ENCODE results near the gene POR. TPM values are rescaled to one million over a fixed set of nuclear protein-coding genes. Genes with fewer than 3 reads are reported as not detected.

The POR gene
- total and polyA plus RNA-seq, 2 of the 13 experiments (the other 11 are each of a cell fraction or from before 2014, with no cell fraction given), result 145 to 266 TPM

- TF ChIP-seq FOSL1 (CRISPR knock-in tag; IDR thresholded peaks at IDR 0.05; ENCODE audit: borderline replicate concordance) (no peak), CHCHD3 (CRISPR knock-in tag; IDR thresholded peaks at IDR 0.05) (peak; percentile 63; the same call in 1 of the 2 replicates), SP1 (IDR thresholded peaks at IDR 0.05) (no peak), SP1 (CRISPR knock-in tag; IDR thresholded peaks at IDR 0.05) (no peak), ZNF574 (CRISPR knock-in tag; IDR thresholded peaks at IDR 0.05) (peak; percentile 53; the same call in 1 of the 2 replicates), CHD2 (IDR thresholded peaks at IDR 0.05; ENCODE audit: low read depth, low read length) (no peak), PHF8 (CRISPR knock-in tag; IDR thresholded peaks at IDR 0.05) (peak; percentile 18; the same call in 1 of the 2 replicates), ZNF782 (CRISPR knock-in tag; IDR thresholded peaks at IDR 0.05; ENCODE audit: borderline replicate concordance) (no peak), GFI1 (CRISPR knock-in tag; IDR thresholded peaks at IDR 0.05; ENCODE audit: borderline replicate concordance) (peak; percentile 95), TFAP4 (IDR thresholded peaks at IDR 0.05; ENCODE audit: borderline replicate concordance, low read depth) (peak; percentile 72; the same call in 1 of the 2 replicates), ZNF780A (CRISPR knock-in tag; IDR thresholded peaks at IDR 0.05) (no peak), NR2C2 (CRISPR knock-in tag; IDR thresholded peaks at IDR 0.05; ENCODE audit: borderline replicate concordance) (peak; percentile 15; the same call in 1 of the 2 replicates), ZFP36L1 (CRISPR knock-in tag; IDR thresholded peaks at IDR 0.05) (no peak), ETV5 (CRISPR knock-in tag; IDR thresholded peaks at IDR 0.05; ENCODE audit: borderline replicate concordance) (peak; percentile 69), ZNF292 (CRISPR knock-in tag; IDR thresholded peaks at IDR 0.05; ENCODE audit: borderline replicate concordance, low read depth) (no peak), STAG1 (CRISPR knock-in tag; IDR thresholded peaks at IDR 0.05) (no peak)
- TF ChIP-seq, protein P1, sequence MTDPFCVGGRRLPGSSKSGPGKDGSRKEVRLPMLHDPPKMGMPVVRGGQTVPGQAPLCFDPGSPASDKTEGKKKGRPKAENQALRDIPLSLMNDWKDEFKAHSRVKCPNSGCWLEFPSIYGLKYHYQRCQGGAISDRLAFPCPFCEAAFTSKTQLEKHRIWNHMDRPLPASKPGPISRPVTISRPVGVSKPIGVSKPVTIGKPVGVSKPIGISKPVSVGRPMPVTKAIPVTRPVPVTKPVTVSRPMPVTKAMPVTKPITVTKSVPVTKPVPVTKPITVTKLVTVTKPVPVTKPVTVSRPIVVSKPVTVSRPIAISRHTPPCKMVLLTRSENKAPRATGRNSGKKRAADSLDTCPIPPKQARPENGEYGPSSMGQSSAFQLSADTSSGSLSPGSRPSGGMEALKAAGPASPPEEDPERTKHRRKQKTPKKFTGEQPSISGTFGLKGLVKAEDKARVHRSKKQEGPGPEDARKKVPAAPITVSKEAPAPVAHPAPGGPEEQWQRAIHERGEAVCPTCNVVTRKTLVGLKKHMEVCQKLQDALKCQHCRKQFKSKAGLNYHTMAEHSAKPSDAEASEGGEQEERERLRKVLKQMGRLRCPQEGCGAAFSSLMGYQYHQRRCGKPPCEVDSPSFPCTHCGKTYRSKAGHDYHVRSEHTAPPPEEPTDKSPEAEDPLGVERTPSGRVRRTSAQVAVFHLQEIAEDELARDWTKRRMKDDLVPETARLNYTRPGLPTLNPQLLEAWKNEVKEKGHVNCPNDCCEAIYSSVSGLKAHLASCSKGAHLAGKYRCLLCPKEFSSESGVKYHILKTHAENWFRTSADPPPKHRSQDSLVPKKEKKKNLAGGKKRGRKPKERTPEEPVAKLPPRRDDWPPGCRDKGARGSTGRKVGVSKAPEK (CRISPR knock-in tag; IDR thresholded peaks at IDR 0.05; ENCODE audit: borderline replicate concordance), result no peak
- TF ChIP-seq, protein P2, sequence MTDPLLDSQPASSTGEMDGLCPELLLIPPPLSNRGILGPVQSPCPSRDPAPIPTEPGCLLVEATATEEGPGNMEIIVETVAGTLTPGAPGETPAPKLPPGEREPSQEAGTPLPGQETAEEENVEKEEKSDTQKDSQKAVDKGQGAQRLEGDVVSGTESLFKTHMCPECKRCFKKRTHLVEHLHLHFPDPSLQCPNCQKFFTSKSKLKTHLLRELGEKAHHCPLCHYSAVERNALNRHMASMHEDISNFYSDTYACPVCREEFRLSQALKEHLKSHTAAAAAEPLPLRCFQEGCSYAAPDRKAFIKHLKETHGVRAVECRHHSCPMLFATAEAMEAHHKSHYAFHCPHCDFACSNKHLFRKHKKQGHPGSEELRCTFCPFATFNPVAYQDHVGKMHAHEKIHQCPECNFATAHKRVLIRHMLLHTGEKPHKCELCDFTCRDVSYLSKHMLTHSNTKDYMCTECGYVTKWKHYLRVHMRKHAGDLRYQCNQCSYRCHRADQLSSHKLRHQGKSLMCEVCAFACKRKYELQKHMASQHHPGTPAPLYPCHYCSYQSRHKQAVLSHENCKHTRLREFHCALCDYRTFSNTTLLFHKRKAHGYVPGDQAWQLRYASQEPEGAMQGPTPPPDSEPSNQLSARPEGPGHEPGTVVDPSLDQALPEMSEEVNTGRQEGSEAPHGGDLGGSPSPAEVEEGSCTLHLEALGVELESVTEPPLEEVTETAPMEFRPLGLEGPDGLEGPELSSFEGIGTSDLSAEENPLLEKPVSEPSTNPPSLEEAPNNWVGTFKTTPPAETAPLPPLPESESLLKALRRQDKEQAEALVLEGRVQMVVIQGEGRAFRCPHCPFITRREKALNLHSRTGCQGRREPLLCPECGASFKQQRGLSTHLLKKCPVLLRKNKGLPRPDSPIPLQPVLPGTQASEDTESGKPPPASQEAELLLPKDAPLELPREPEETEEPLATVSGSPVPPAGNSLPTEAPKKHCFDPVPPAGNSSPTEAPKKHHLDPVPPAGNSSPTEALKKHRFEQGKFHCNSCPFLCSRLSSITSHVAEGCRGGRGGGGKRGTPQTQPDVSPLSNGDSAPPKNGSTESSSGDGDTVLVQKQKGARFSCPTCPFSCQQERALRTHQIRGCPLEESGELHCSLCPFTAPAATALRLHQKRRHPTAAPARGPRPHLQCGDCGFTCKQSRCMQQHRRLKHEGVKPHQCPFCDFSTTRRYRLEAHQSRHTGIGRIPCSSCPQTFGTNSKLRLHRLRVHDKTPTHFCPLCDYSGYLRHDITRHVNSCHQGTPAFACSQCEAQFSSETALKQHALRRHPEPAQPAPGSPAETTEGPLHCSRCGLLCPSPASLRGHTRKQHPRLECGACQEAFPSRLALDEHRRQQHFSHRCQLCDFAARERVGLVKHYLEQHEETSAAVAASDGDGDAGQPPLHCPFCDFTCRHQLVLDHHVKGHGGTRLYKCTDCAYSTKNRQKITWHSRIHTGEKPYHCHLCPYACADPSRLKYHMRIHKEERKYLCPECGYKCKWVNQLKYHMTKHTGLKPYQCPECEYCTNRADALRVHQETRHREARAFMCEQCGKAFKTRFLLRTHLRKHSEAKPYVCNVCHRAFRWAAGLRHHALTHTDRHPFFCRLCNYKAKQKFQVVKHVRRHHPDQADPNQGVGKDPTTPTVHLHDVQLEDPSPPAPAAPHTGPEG (CRISPR knock-in tag; IDR thresholded peaks at IDR 0.05), result 0 out of 2 replicates have a peak, but pooled peaks have one; percentile 50
Observed at GRCh38 chr7:75896803-75897327, 18.1 kb upstream of the POR start (continued).
